GM10248 (cell line): ENCODE results near the gene KATNB1.
"Not testable (repeated sequence)": the region's sequence is repeated elsewhere in the genome, so short reads cannot be mapped to it uniquely, and the experiment has no call there.

ENCODE experiments used
- CTCF ChIA-PET: fragments of 300-600 bp; sonication (Branson Sonifier 250); formaldehyde crosslinking; extraction: SDS; loops from one replicate; lab custom pipeline; 2021; ENCODE audit warnings: antibody characterized with exemption; lab: Yijun Ruan, JAX
- POLR2A ChIA-PET: fragments of 350-650 bp; sonication (Branson Sonifier 250); formaldehyde crosslinking; extraction: SDS; loops from one replicate; lab custom pipeline; 2020; ENCODE audit warnings: antibody characterized with exemption; lab: Yijun Ruan, JAX
- DNase-seq: peaks from one replicate; pipeline ENCODE4 v3.0.0; 2012; ENCODE audit errors: extremely low spot score
- CTCF ChIP-seq: IDR thresholded peaks from 2 replicates; pipeline ENCODE4 v1.5.1; 2012; ENCODE audit warnings: mild to moderate bottlenecking, low read depth; ENCODE audit errors: extremely low read depth, missing control alignments, control extremely low read depth

The KATNB1 gene

DNA sequence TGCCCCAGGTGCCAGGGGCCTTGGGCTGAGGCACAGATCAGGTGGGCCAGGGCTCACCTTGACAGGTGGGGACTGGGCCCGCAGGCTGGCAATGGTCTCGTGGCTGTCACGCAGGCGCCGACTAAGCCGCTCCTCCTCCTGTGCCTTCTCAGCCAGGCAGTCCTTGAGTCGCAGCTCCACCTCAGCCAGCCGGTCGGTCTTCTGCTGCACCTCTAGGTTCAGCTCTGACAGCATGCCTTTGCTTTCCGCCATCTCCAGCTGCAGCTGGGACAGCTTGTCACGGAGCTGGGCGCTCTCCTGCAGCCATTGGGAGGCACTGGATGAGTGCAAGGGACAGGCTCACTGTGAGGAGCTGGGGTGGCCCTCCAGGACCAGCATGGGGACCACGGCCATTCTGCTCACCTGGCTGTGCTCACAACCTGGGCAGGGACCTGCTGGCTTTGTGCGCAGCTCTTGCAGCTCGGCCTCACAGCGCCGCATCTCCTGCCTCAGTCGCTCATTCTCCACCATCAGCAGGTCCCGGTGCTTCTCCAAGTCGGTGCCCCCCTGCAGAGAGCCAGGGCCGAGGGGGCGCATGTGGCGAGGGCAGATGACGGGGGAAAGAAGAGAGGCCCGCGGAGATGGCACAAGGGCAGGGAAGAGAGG is 35.7 kb downstream of the KATNB1 start:
- CTCF ChIA-PET, result no interaction called here
- no peak for TF ChIP-seq CTCF
- POLR2A ChIA-PET, result no interaction called here
- DNase-seq, result no peak

DNA sequence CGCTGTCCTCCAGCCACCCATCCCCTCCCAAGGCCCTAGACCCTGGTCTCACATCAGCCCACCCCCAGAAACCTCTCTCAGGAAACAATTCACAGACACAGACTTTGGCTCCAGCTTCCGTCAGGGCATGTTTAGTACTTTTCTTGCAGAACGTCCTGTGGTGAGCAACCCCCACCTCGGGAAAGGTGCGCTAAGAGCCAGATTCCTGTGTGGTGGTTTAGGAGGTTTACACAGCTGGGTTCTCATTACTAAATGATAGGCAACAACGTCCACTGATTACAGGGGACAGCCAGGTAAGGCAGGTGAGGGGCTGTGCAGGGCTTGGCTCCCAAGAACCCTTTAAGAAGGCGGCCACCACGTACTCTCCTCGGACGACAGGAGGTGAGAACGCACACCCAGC is 37.4 kb downstream of the KATNB1 start:
- CTCF ChIA-PET, result no interaction called here
- no peak for DNase-seq
- POLR2A ChIA-PET, result no interaction called here
- no peak for TF ChIP-seq CTCF

DNA sequence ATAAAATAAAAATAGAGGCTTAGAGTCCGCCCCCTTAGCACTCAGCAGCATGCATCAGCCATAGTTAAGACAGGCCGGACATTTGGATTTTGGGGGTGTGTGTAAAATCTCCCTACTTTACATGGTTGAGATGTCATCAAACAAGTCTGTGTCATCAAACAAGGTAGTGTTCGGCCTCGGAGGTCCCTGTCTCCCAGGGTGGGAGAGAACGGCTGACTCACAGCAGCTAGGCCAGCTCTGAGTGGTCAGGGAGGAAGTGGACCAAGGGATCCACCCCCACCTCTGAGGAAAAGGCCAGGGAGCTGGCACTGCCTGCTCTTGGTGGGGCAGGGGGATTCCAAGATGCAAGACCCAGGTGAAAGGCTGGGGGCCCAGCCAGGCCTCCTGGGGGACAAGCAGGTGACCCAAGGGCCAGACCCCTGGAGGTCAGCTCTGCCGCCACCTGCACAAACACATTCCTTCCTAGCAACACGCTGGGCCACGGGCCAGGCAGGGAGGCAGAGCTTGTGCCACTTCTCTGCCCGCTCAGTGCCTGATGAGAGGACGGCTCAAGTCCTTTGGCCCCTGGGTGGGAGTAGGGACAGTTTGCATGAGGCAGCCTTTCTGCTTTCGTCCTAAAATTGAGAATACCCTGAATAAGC is 38.2 kb downstream of the KATNB1 start:
- CTCF ChIA-PET, result interaction anchor here (1.1 kb wide), 1 partner anchor 16 kb away, joined by 4 read pairs; no protein-coding TSS in a partner anchor
- POLR2A ChIA-PET, result no interaction called here
- no peak for TF ChIP-seq CTCF
- no peak for DNase-seq

DNA sequence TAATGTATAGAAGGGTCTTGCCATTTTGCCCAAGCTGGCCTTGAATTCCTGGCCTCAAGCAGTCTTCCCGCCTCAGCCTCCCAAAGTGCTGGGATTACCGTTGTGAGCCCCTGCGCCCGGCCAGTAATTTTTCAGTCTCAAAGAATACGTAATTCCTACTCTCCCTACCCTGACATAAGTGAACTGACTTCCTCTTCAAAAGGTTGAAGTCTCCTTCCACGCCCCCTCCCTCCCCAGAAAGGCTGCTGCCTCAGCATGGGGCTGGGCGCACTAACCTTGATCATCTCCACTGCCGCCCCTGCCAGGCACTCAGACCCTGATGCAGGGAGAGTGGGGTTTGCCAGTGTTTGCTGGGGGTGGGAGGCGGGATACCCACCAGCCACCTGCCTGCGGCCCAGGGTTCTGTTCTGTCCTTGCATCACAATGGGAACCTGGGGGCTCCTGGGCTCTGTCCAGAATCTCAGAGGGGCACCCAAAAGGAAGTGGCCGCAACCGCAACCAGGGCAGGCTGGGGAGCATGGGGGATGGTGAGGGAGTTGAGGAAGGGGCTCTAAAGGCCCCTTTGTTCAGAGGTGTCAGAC is 39.2 kb downstream of the KATNB1 start:
- DNase-seq, result no peak
- CTCF ChIA-PET, result interaction anchor here (1.1 kb wide), 1 partner anchor 17 kb away, joined by 4 read pairs; no protein-coding TSS in a partner anchor
- no peak for TF ChIP-seq CTCF
- POLR2A ChIA-PET, result no interaction called here

- peak; percentile 17 for TF ChIP-seq CTCF
- no peak for DNase-seq
- POLR2A ChIA-PET, result no interaction called here
- CTCF ChIA-PET, result interaction anchor here (0.8 to 1.7 kb wide), 2 partner anchors 16 to 19 kb away, joined by 3 read pairs; no protein-coding TSS in a partner anchor
These were observed 40.3 kb downstream of the KATNB1 start for GRCh38 chr16:57775661-57776469.

DNA sequence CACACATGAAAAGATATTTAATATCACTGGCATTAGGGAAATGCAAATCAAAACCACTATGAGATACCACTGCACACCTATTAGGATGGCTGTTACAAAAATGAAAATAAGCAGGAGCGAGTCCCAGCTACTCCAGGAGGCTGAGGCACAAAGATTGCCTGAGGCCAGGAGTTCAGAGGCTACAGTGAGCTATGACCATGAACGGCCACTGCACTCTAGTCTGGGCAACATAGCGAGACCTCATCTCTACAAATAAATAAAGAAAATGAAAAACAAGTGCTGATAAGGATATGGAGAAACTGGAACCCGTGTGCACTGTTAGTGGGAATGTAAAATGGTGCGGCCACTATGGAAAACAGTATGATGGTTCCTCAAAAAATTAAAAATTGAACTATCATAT is 43.1 kb downstream of the KATNB1 start:
- no peak for TF ChIP-seq CTCF
- DNase-seq, result no peak
- CTCF ChIA-PET, result no interaction called here
- POLR2A ChIA-PET, result no interaction called here

DNA sequence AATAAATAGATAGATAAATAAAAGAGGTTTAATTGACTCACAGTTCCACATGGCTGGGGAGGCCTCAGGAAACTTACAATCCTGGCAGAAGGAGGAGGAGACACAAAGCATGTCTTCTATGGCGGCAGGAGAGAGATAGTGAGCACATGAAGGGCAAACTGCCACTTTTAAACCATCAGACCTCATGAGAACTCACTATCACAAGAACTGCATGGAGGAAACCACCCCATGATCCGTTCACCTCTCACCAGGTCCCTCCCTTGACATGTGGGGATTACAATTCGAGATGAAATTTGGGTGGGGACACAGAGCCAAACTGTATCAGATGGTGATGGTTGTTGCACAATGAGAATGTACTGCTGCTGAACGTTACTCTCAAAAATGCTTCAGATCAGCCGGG is 44.3 kb downstream of the KATNB1 start:
- CTCF ChIA-PET, POLR2A ChIA-PET, DNase-seq: not testable (repeated sequence)
